DLD1 (cell line): ENCODE results near the gene EGLN1.
"Not testable (repeated sequence)": the region's sequence is repeated elsewhere in the genome, so short reads cannot be mapped to it uniquely, and the experiment has no call there.

Experiments used
- in situ Hi-C: cut with HindIII; loops from 2 replicates; pipeline ENCODE4 v1.10.0; 2017; ENCODE audit warnings: low sequenced_read_pairs

Gene EGLN1

GRCh38 chr1:231421971-231422797, at the start of gene EGLN1:
Gene EGLN1, minus strand, starts transcription at chr1:231422287. Its CDS starts 399 bp downstream, at chr1:231421888.
- in situ Hi-C loops: no loop called here

GRCh38 chr1:231471500-231471899, 49.4 kb upstream of the EGLN1 start:
- in situ Hi-C loops: not testable (repeated sequence)

GRCh38 chr1:231471027-231471426, 48.9 kb upstream of the EGLN1 start:
- in situ Hi-C loops: not testable (repeated sequence)

GRCh38 chr1:231467986-231468385, 45.9 kb upstream of the EGLN1 start:
- in situ Hi-C loops: no loop called here

- in situ Hi-C loops: no loop called here
These were observed 43.0 kb upstream of the EGLN1 start for GRCh38 chr1:231465051-231465450.

- in situ Hi-C loops: no loop called here
These were observed 41.5 kb upstream of the EGLN1 start for GRCh38 chr1:231463541-231463940.

GRCh38 chr1:231460614-231461013, 38.5 kb upstream of the EGLN1 start:
- in situ Hi-C loops: no loop called here

GRCh38 chr1:231459438-231459837, 37.4 kb upstream of the EGLN1 start:
- in situ Hi-C loops: not testable (repeated sequence)

GRCh38 chr1:231457956-231458355, 35.9 kb upstream of the EGLN1 start:
- in situ Hi-C loops: not testable (repeated sequence)

GRCh38 chr1:231454133-231454532, 32.0 kb upstream of the EGLN1 start:
- in situ Hi-C loops: not testable (repeated sequence)

- in situ Hi-C loops: no loop called here
These were observed 24.1 kb upstream of the EGLN1 start for GRCh38 chr1:231446138-231446537.

- in situ Hi-C loops: no loop called here
These were observed 22.0 kb upstream of the EGLN1 start for GRCh38 chr1:231444059-231444458.

GRCh38 chr1:231443363-231443762, 21.3 kb upstream of the EGLN1 start:
- in situ Hi-C loops: no loop called here

GRCh38 chr1:231442735-231443134, 20.6 kb upstream of the EGLN1 start:
- in situ Hi-C loops: no loop called here

GRCh38 chr1:231432996-231433395, 10.9 kb upstream of the EGLN1 start:
- in situ Hi-C loops: no loop called here

GRCh38 chr1:231431665-231432415, 9.8 kb upstream of the EGLN1 start:
- in situ Hi-C loops: no loop called here

GRCh38 chr1:231430678-231431352, 8.7 kb upstream of the EGLN1 start:
- in situ Hi-C loops: not testable (repeated sequence)

- in situ Hi-C loops: no loop called here
These were observed 6.3 kb upstream of the EGLN1 start for GRCh38 chr1:231428377-231428776.

- in situ Hi-C loops: no loop called here
These were observed 3.1 kb upstream of the EGLN1 start for GRCh38 chr1:231424950-231425805.

- in situ Hi-C loops: no loop called here
These were observed 1.6 kb upstream of the EGLN1 start for GRCh38 chr1:231423648-231424047.
